Adrenal gland (tissue), 5 donors: ENCODE results near the gene SLC24A3.

Experiments
- CTCF ChIP-seq, 6 experiments: fragments of 450-650 bp in 4 of 6; fragments of 200-600 bp in 2 of 6; sonication (generic) in 1 of 6; IDR thresholded peaks; 1 replicate in 5 of 6; 2 replicates in 1 of 6; pipeline versions ENCODE4 v1.5.1 to v1.8.0; 2016 to 2021; ENCODE audit warnings: antibody characterized with exemption in 6 of 6, mild to moderate bottlenecking in 2 of 6, moderate library complexity in 1 of 6
- POLR2A ChIP-seq, 2 donors: fragments of 450-650 bp; IDR thresholded peaks; one replicate each; pipeline ENCODE4 v1.6.1; 2017; ENCODE audit warnings: antibody characterized with exemption in 2 of 2, mild to moderate bottlenecking in 2 of 2, moderate library complexity in 1 of 2
- donor health status: DM: no; HTN: no; CAD: no.

GRCh38 chr20:19711126-19711525, 498.7 kb downstream of the SLC24A3 start:
- TF ChIP-seq CTCF (IDR thresholded peaks at IDR 0.05) (no peak), POLR2A (IDR thresholded peaks at IDR 0.05) (no peak)
